SU-DHL-6 (cell line): ENCODE results near the gene RANBP3.

Experiments
- CTCF ChIP-seq: fragments of 200-600 bp; sonication (generic); IDR thresholded peaks from one replicate; pipeline ENCODE4 v1.5.1; 2017; ENCODE audit warnings: antibody characterized with exemption, mild to moderate bottlenecking, low read length, moderate library complexity; ENCODE audit not compliant: insufficient read depth, poor library complexity, severe bottlenecking
- EZH2phosphoT487 ChIP-seq: fragments of 200-600 bp; sonication (generic), shearing (Covaris generic); conservative IDR thresholded peaks from 2 replicates; pipeline ENCODE4 v1.6.1; 2018; ENCODE audit warnings: mild to moderate bottlenecking, antibody characterized with exemption, low read length, moderate library complexity, mixed read lengths

DNA sequence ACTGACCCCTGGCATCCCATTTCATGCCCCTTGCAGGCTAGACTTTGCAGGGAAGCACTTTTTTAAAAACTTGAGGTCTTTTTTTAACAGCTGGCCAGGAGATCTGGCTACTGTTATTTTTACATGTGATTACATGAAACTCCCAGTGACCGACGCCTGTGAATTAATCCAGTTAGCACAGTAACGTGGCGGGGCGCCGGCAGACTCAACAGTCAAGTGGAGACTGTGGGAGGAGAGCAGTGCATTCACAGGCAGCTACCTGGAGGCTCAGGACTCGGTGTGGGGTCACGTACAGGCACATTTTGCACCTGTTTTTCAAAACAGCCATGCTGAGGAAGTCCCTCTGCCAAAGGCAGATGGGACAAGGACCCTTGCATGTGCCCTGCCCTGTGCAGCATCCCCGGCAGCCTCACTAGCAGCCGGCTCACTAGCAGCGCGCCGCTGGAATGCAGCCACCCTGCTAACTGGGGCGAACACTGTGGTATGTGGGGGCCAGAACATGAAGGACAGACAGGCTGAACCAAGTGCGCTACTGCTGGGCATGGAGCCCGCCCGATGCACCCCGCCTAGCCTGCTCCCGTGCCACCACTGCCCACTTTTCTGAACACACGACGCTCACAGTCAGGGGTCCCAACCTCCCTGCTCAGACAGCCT lies 45.2 kb downstream of the RANBP3 start:
- no peak for TF ChIP-seq CTCF
- TF ChIP-seq EZH2phosphoT487, result no peak
